Activated CD4-positive, alpha-beta T cell treated with anti-CD3 and anti-CD28 coated beads, Interleukin-2, amount 50 U/mL, for 1 hour (primary cell): ENCODE data around the gene GPRC5A.

Source experiments
- DNase-seq: peaks from one replicate; pipeline ENCODE4 v3.0.0-alpha.2; 2020

Gene GPRC5A

DNA sequence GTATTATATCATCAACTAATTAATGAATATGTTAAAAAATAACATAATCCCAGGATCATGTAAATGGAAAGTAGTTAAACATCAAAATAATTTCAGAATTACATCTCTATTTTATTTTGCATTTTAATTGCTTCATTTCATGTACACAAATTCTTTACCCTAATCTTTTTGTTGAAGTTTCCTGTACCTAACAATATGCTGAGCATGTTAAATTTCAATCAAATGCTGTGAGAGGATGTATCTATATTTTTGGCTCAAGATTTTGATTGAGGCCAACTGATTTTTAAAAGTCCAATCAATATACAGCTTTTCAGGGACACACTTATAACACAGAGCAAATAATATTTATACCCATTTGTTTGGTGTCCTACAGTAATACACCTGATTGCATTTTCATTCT, 54.2 kb downstream of the GPRC5A start:
- no peak for DNase-seq

DNA sequence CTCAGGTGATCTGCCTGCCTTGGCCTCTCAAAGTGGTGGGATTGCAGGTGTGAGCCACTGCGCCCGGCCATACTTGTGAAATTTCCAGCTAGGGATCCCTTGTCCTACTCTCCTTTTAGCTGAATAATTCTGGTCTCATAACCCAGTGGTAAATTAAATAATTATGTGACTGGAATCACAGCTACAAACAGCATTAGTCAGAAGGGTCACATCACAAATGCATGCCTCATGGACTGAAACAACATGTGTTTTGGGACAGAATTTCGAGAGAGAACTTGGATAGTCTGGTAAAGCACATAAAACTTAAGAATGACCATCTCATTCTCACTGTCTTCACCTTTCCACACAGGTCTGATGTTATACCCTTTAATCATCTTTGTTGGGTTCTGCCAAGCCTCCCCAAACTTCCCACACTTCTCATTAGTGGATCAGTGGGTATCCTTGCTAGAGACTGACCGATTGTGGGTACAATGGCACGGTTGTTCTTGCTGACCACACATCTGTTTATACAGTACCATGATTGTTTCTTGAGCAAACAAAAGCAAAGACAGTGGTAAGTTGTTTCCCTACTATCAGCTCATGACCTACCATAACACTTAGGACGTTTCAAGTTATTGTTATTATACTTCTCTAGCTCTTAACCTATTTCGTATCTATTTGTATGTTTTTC, 55.5 kb downstream of the GPRC5A start:
- no peak for DNase-seq

DNA sequence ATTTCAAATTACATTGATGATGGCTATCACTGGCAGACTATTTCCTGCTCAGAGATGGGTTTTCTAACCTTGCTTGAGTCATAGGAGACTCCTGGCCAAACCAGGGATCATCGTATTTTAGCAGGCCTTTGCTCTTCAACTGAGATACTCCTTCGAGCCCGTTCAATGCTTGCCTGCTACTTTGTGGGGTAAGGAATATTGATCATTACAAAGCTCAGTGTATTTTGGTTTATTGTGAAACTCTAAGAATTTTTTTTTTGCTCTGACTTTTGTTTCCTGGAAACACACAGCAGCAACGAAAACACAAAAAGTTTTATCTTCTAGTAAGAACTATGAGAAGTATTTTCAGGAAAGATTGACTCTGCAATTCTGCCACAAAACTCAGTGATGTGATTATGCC, 56.5 kb downstream of the GPRC5A start:
- no peak for DNase-seq

DNA sequence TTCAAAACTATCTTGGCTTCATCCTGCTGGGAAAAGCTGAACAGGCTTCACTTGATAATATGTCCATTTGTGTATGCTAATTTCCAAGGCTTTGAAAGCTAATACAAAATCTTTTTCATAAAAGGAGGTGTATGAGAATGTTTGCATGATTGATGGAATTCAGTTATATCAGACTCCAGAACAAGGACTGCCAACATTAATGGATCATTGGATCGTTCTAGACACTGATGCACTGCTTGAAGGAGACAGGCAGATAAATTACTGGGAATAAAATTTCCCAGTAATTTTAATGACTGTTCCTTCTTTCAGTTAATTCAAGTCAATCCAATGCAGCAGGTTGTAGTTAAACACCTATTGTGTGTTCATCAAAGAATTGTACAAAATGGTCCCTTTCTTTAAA, 60.1 kb downstream of the GPRC5A start:
- no peak for DNase-seq

DNA sequence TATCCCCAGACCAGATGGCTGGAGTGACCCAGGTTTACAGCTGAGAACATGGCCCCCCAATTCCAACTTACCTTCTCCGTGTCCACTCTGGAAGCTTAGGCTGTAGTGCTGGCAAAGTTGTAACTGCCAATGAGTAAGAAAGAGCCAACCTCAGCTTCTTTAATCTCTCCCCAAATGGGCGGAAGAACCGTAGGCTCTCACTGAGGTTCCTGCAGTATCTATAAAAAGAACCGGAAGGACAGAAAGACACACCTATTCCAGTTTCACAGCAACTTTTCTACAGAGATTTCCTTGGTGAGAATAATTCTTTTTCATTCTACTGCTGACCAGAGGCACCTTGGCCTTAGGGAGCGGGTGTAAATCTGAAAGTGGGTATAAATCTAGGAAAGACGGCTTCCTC, 60.7 kb downstream of the GPRC5A start, which contains the start of gene GPRC5D:
Gene GPRC5D (minus strand): TSS at position 135 of the 400 bp plus-strand sequence. CDS start 1,786 bp downstream, outside the sequence.
- DNase-seq = no peak

DNA sequence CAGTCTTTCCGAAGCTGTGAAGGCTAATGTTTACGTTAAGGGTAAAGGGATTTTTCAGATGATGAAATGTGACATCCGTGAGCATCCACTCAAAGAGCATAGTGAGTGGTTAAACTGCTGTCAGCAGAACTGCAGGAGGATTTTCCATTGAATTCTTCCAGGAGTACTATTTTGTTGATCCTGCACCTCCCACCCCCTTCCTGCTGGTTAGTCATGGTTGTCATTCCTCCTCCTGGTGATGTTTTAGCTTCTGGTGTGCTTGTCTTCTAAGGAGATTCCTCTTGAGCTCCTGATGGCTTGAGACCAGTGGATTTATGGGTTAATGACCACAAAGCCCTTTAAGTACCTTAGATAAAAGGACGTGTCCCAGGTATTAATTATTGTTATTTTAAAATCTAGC, 63.0 kb downstream of the GPRC5A start:
- DNase-seq = no peak

DNA sequence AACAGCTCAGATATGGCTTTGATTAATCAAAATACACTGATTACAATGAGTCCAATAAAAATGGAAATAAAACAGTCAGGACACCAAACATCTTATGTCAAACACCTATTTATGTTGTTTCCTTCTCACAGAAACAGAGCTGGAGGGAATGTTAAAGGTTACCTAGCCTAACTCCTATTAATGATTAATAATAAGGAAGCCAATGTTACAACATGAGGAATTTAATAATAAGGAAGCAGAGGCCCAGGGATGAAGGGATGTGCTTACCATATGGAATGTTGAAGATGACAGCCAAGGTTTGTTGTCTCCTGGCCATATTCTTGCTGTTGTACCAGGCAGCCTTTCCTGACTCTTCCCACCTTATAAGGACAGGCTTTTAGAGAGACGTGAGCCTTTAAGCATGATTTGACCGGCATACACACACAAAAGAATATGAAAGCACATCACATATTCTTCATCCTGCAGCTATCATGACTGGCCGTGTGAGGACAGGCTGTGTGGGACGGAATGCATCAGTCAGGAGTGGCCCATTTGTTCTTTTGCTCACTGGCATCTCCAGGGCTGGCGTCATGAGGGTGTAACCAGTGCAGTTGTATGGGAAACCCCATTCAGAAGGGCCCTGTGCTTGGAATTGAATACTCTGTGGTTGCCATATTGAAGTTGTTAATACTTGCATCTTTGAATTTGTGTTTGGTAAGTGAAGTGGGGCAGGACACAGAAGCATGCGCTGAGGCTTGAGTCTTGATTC, 63.7 kb downstream of the GPRC5A start:
- no peak for DNase-seq

DNA sequence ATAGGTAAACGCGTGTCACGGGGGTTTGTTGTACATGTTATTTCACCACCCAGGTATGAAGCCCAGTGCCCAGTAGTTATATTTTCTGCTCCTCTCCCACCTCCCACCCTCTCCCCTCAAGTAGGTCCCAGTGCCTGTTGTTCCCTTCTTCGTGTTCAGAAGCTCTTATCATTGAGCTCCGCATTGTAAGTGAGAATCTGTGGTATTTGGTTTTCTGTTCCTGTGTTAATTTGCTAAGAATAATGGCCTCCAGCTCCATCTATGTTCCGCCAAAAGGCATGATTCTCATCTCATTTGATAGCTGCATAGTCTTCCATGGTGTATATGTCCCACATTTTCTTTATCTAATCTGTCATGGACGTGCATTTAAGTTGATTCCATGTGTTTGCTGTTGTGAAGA, 67.5 kb downstream of the GPRC5A start:
- DNase-seq = no peak

DNA sequence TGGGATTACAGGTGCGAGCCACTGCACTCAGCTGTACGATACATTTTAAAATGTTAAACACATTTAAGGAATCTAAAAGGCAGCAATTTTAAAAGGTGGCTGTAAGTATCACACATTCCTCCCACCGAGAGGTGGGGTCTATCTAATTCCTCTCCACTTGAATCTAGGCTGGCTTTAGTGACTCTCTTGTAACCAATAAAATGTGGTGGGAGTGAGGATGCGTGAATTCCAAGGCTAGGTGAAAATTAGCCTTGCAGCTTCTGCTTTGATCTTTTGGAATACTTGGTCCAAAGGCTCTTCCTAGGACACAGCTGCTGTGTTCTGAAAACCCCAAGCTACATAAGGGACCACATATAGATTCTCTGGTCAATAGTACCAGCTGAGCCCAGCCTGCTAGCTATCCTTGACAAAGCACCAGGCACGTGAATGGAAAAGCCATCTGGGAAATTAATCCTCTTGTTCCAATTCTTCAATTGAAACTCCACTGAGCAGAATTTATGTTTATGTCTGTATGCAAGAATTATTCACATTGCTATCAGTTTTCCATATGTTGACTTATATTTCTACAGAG, 69.4 kb downstream of the GPRC5A start:
- no peak for DNase-seq

DNA sequence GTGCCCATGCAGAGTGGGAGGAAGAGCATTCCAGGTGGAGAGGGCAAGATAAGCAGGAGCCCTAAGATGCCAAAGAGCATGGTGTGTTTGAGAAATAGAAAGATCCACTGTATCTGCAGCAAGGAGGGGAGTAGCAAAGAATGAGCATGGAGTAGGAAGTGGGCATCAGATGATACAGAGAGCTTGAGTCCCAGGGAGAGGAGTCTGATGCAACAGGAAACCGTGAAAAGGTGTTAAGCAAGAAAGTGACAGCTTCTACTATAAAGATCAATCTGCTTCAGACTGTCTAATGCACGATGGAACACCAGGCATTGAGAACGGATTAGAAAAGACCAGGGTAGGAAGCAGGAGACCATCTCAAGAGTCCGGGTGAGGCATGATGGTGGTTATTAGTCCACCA, 72.9 kb downstream of the GPRC5A start:
- DNase-seq = no peak

DNA sequence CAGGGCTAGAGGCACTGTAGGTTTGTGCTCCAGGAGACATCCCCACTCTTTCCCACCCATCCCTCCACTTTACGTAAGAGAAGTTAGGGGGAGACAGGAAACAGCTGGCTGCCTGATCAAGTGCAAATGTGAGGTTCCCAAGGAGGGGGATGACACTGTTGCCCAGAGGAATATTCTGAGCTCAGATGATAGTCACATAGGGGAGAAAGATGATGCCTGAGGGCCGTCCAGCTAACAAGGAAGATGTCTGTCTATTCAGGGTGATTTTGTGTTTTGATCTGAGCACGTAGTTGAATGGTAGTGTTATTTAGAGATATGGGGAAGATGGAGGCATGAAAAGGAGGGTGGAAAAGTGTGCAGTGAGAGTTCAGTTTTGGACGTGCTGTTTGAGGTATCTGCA, 74.5 kb downstream of the GPRC5A start:
- DNase-seq = no peak
